Left cardiac atrium (tissue), 4 donors: ENCODE measurements around the gene CCDC197. TPM values are rescaled to one million over a fixed set of nuclear protein-coding genes. Genes with fewer than 3 reads are reported as not detected.
A peak's percentile ranks its signal among the peaks of the same experiment; 100 is the strongest.

Source experiments
- ATAC-seq, 2 donors: fragments of 200-7000 bp; cut with Tn5 transposase; one replicate each; pipeline ENCODE4 v1.9.1; 2020; ENCODE audit warnings: mild to moderate bottlenecking in 2 of 2, moderate library complexity in 2 of 2
- DNase-seq: peaks from one replicate; pipeline ENCODE4 v3.0.0-alpha.2; 2020
- intact Hi-C, 2 donors: fragments of 100-400 bp; cut with DNase I; formaldehyde crosslinking; loops; one replicate each; pipeline versions ENCODE4 v1.14.1 to v1.15.1; 2022 to 2023
- total RNA-seq, 2 donors: library from RNA; stranded (reverse); fragmentation: NEBNext Ultra II Directional; extraction: Animal tissue kit (Norgen Biotek cat#: 25700); gene quantifications; one replicate each; pipeline ENCODE4 v1.2.1, GENCODE V29; 2021
- donor health status: DM: no; HTN: yes; CAD: no.
- donor health status: DM: no; HTN: yes; CAD: no; lungs with severe emphysema.
- donor health status: DM: yes; HTN: yes; CAD: no.
- donor health status: Dilated cardiomyopathy.

CCDC197 gene
- total RNA-seq, 2 donors from 2014 or later, result not detected

- ATAC-seq (peak; percentile 39 to 87), DNase-seq (peak; percentile 65)
- intact Hi-C loops, result no loop called here
Measured at GRCh38 chr14:93994919-93995682, 2.0 kb upstream of the CCDC197 start.

DNA sequence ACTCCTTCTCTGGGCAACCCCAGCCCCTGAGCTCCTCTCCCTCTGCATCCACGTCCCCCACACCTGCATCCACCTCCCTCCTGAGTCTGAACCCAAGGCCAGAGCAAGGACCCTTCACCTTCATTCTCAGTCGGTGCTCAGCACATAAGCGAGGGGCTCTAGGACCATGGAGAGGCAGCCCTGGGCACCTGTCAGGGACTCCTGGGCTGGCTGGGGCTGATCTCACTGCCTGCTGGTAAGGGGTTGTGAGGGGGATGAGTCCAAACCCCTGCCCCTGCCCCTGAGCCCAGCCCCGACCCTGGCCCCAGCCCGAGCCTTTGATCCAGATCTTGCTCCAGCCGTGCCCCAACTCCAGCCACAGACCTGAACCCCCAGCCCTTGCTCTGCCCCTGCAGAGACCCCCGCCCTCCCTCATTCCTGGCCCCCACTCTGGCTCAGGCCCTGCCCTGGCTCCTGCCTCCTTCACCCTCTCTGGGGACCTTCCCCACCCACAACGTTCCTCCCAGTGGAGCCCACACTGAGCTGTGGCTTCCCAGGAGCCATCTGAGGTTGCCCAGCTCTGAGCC lies 888 bp upstream of the CCDC197 start:
- intact Hi-C loops, result no loop called here
- no peak for DNase-seq
- ATAC-seq, result peak in 1 of 2 donors; percentile 7

DNA sequence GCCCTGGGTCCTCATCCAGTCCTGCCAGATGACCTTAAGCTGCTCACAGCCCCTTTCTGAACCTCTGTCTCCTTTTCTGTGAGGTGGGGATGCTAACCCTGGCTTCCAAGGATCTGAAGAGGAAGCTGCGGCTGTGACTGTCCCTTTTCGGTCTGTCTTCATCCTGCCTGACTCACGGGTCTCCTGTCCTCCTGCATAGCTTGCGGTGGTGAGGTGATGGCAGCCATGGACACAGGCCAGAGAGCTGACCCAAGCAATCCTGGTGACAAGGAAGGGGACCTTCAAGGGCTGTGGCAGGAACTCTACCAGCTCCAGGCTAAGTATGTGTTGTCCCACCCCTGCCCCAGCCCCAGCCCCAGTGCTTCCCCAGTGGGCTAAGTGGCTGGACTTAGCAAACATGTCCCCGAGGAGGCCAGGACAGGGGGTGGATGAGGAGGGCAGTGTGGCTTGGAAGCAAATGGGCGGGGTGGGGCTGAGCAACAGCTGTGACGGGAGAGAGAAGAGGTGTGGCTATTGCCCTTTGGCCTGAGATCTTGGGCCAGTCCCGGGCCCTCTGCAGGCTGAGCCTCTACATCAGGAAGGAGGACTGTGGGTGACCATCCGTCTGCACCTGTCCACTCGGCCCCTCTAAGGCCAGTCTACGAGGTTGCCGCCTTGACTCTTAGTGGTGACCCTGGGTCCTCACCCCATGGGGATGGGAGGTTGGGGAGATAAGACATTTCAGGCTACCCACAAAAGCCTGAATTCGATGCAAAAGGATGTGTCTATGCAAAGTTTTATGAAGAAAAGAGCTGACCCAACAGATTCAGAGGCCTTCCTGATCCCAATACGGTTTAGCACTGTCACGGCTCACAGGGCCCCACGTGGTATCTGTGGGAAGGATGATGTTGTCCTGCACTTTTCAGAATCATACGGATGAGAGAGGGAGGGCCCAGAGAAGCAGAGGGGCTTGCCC lies 1.1 kb downstream of the CCDC197 start:
- no peak for ATAC-seq
- intact Hi-C loops, result no loop called here

DNA sequence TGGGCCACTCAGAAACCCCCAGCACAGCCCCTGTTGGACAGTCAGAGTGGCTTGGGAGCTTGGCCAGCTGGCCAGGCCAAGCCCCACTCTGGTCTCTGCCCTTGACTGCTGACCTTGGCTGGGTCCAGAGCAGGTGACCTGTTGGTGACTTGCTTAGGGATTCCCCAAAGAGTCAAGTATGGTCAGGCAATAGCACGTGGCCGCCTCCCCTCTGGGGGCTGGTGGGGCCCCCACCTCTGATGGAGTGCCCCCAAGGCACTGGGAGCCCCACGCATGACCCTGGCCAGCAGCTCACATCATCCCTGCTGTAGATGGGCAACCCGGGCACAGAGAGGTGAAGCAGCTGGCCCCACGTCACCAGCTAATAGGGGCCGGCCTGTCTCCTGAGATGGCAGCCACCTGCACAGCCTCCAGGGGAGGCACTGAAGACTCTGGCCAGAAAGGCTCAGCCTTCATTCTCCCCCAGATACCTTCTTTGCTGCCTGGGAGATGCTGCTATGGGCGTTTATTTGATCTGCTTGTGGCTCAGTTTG lies 1.8 kb downstream of the CCDC197 start:
- DNase-seq (no peak), ATAC-seq (no peak)
- intact Hi-C loops, result no loop called here

More for the DNA sequence above, 1.1 kb downstream of the CCDC197 start:
- DNase-seq, result no peak

GRCh38 chr14:93999573-93999972 lies 2.5 kb downstream of the CCDC197 start:
- ATAC-seq (no peak), DNase-seq (no peak)
- intact Hi-C loops, result no loop called here

GRCh38 chr14:94000267-94000666 lies 3.2 kb downstream of the CCDC197 start:
- intact Hi-C loops, result loop anchor here (2.0 to 5.0 kb wide), 2 partner anchors 57 to 58 kb away; no protein-coding TSS in a partner anchor
- no peak for DNase-seq

DNA sequence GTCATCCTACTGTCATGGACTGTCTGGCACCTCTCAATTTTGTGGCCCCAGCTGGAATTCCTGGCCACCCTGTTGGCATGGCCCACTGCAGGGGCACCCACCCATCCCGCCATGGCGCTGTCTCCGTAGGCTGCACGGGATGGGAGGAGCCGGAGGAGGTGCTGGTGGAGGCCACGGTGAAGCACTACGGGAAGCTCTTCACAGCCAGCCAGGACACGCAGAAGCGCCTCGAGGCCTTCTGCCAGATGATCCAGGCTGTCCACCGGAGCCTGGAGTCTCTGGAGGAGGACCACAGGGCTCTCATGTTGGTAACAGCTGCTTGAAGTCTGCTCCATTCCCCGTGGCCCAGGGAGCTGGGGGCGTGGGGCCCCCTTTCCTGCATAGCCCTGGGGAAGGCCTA lies 3.9 kb downstream of the CCDC197 start:
- intact Hi-C loops, result loop anchor here (2.0 to 5.0 kb wide), 2 partner anchors 58 to 59 kb away; no protein-coding TSS in a partner anchor
- ATAC-seq, result no peak
- no peak for DNase-seq

More at GRCh38 chr14:94000267-94000666, 3.2 kb downstream of the CCDC197 start:
- ATAC-seq, result no peak

- DNase-seq, result peak; percentile 57
- peak; percentile 74 to 86 for ATAC-seq
- intact Hi-C loops, result loop anchor here (2.0 to 5.0 kb wide), 2 partner anchors 59 kb away; no protein-coding TSS in a partner anchor
Measured at GRCh38 chr14:94001501-94002396, 4.6 kb downstream of the CCDC197 start.

DNA sequence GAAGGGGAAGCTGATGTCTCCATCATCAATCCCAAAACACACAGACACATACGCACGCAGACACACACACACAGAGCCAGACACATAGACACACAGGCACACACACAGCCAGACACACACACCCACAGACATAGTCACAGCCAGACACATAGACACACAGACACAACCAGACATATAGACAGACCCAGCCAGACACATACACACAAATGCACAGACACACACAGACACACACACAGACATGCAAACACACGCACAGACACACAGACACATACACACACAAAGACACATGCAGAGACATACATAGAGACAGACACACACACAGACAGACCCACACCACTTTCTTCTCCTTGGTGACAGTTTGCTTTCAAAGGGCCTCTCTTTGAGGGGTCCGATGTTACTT lies 6.3 kb downstream of the CCDC197 start:
- no peak for DNase-seq

GRCh38 chr14:94004015-94004414 lies 6.9 kb downstream of the CCDC197 start:
- ATAC-seq, result no peak
- intact Hi-C loops, result loop anchor here in 1 of 2 donors (5.0 kb wide), 1 partner anchor 62 kb away; no protein-coding TSS in a partner anchor
- DNase-seq, result no peak

More for the DNA sequence above, 6.3 kb downstream of the CCDC197 start:
- no peak for ATAC-seq
- intact Hi-C loops, result loop anchor here in 1 of 2 donors (5.0 kb wide), 1 partner anchor 61 kb away; no protein-coding TSS in a partner anchor

GRCh38 chr14:94005324-94006073 lies 8.4 kb downstream of the CCDC197 start:
- intact Hi-C loops, result no loop called here
- ATAC-seq (no peak), DNase-seq (no peak)

DNA sequence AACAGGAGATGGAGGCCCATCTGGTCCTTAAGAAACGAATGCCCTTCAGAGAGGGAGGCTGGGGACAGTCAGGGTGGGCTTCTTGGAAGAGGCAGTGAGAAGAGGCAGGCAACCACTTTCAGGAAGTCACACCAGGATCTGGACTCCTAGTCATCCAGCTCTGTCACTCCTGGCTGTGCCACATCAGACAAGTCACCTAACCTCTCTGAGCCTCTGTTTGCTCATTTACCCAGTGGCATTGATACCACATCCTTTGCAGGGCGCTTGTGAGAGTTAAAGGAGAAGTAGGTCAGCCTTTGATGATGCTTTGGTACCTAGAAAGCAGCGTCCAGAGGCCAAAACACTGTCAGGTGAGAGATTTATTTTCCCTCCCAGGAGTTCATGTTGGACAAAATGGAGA lies 11.1 kb downstream of the CCDC197 start:
- DNase-seq (no peak), ATAC-seq (no peak)
- intact Hi-C loops, result no loop called here

DNA sequence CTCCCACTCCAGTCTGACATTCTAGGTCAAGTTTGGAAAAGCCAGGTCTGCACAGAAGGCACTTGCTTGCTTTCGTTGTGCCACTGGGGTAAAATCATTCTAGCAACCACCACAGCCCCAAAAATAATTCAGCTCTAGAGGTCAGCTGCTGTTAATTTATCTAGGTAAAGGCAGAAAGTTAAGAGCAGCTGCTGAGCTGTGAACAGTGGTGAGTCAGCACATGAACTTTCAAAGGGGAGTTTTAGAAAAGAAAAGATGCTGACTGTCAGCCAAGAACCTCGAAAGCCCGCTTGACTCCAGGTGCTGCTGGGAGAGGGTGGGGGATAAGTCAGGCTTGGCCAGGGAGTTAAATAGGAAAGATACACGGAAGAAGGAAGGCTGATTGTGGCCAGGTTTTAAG lies 12.7 kb downstream of the CCDC197 start:
- DNase-seq (no peak), ATAC-seq (peak; percentile 38 to 75)
- intact Hi-C loops, result no loop called here

GRCh38 chr14:94010625-94011024 lies 13.5 kb downstream of the CCDC197 start:
- DNase-seq (no peak), ATAC-seq (no peak)
- intact Hi-C loops, result no loop called here

GRCh38 chr14:94011795-94012194 lies 14.7 kb downstream of the CCDC197 start:
- intact Hi-C loops, result no loop called here
- ATAC-seq (no peak), DNase-seq (no peak)

DNA sequence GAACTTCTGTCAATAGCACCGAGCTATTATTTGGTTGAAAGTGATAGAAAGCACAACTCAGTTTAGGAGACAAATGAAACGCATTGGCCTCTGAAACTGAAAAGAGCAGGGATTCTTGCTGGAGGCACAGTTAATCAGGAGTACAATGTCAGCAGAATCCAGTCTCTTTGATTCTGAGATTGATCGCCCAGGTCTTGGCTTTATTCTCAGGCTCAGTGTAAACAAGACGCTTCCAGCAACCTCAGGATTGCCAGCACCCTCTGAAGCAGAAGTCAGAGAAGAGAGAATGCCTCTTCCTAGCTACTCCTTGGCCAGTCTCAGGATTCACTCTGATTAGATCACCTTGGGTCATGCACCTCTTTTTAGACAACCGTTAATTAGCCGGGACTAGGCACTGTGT lies 17.3 kb downstream of the CCDC197 start:
- intact Hi-C loops, result no loop called here

DNA sequence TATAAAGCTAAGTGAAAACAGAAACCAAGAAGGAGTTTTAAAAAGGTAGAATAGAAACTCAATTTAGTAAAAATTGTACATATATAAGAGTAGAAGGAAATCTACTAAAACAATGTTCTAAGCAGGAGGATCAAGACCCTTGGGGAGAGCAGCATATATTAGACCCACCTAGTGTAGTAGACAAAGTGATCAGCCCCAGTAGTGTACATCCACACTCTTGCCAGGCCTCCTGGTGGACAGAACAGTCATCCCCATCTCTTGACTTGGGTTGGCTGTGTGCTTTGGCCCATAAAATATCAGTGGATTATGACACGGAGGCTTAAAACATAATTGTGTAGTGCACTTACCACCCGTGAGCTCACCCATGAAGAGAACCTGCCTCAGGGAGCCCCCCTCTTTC lies 18.1 kb downstream of the CCDC197 start:
- DNase-seq, result no peak
- intact Hi-C loops, result no loop called here
- ATAC-seq, result no peak

More for the DNA sequence above, 17.3 kb downstream of the CCDC197 start:
- DNase-seq (no peak), ATAC-seq (no peak)
